ENCODE measurements around the gene NXPH4. TPM values are rescaled to one million over a fixed set of nuclear protein-coding genes. Genes with fewer than 3 reads are reported as not detected.

The NXPH4 gene
- total RNA-seq, 1 experiment from 2014 or later, result 20.0 TPM

GRCh38 chr12:57211791-57212700 lies 4.5 kb upstream of the NXPH4 start:
- Histone ChIP-seq H2AFZ (ENCODE audit: low read depth, low read length, poor library complexity, severe bottlenecking) (no peak overlapping the region), H4K20me1 (ENCODE audit: insufficient read depth) (no peaks in the 10 kb centered on the region), H3K27me3 (ENCODE audit: insufficient read depth, low read length) (no peaks in the 10 kb centered on the region), H3K9ac (ENCODE audit: low read length) (no peak overlapping the region), H3K4me2 (ENCODE audit: low read length) (no peak overlapping the region), H3K79me2 (ENCODE audit: insufficient read depth, low read length) (no peaks in the 10 kb centered on the region), H3K9me2 (ENCODE audit: insufficient read depth) (no peaks in the 10 kb centered on the region), H3K27ac (ENCODE audit: low read depth, low read length) (no peak overlapping the region), H3K9me3 (ENCODE audit: control insufficient read depth in 1 of 2, insufficient read depth in 1 of 2, low read depth in 1 of 2, low read length in 2 of 2) (no peaks in the 10 kb centered on the region), H3K4me1 (ENCODE audit: control insufficient read depth in 1 of 2, insufficient read depth in 2 of 2, low read length in 2 of 2) (peaks cover 17 to 35% of the 10 kb centered on the region in 2 experiments), H3K36me3 (ENCODE audit: control insufficient read depth in 1 of 2, insufficient read depth in 2 of 2, low read length in 2 of 2) (no peaks in the 10 kb centered on the region), H3K4me3 (replicated peaks in 1 of 2; ENCODE audit: low read depth in 1 of 2, low read length in 2 of 2) (no peak overlapping the region)
- POLR2A ChIA-PET, result no interaction called here
- RAD21 ChIA-PET (ENCODE audit: low non-redundant PET in 1 of 2, low total read pairs in 2 of 2, uncharacterized antibody in 2 of 2, unreplicated experiment in 2 of 2), result no interaction called here
- intact Hi-C loops (cut with micrococcal nuclease), result loop anchor here (2.0 kb wide), 1 partner anchor 241 kb away; no protein-coding TSS in a partner anchor
- DNase-seq (ENCODE audit: low read depth, low spot score) (no peak), ATAC-seq (no peak)
- CTCF ChIA-PET, result interaction anchor here (2.4 to 4.2 kb wide), 4 partner anchors 27 to 243 kb away, joined by 17 to 103 read pairs (median 32); partner anchors contain the start of gene INHBE
- BruUV-seq (replicated peaks), result no TSS peak
- TF ChIP-seq ZBTB33 (IDR thresholded peaks at IDR 0.05; ENCODE audit: extremely low read depth, insufficient replicate concordance, low read length), result no peak
- no peak for TF ChIP-seq RAD21 (IDR thresholded peaks at IDR 0.05; ENCODE audit: low read depth)
- no peak for TF ChIP-seq FOSL1 (IDR thresholded peaks at IDR 0.05; ENCODE audit: low read depth)
- TF ChIP-seq SRF (IDR thresholded peaks at IDR 0.05; ENCODE audit: low read depth), result no peak
- no peak for TF ChIP-seq CEBPB (IDR thresholded peaks at IDR 0.05; ENCODE audit: low read depth)

Measured in HCT116 (cell line).